ENCODE measurements around the gene KPNA6. TPM values are rescaled to one million over a fixed set of nuclear protein-coding genes. Genes with fewer than 3 reads are reported as not detected.
"Not testable (repeated sequence)": the region's sequence is repeated elsewhere in the genome, so short reads cannot be mapped to it uniquely, and the experiment has no call there.

KPNA6 gene
- total RNA-seq, 1 donor from 2014 or later, result 95.3 TPM

DNA sequence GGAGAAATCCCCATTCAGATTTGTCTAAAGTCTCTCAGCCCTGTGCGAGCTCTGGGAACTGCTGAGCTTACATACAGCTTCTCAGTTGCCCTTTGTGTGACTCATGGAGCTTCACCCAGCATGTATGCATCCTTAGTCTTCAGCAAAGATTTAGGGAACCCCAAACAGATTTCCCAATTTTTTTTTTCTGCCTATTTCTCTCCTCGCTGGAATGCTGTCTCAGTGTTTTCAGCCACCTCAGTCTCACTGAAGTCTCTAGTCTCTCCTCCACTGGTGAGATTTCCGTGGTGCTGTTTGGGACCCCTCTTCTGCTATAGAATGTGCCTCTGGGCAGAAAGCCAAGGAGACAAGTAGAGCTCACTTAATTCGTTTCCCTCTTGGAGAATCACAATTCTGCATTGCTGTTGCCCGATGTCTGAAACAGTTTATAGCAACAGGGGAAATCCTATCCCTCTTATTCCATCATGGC, 43.5 kb downstream of the KPNA6 start:
- Mint-ChIP-seq H3K36me3 (ENCODE audit: low read depth, unreplicated experiment) (peaks cover 21% of the 10 kb centered on the region), H3K27me3 (ENCODE audit: unreplicated experiment) (no peaks in the 10 kb centered on the region), H3K4me3 (ENCODE audit: unreplicated experiment) (no peak overlapping the region), H3K9me3 (ENCODE audit: unreplicated experiment) (no peaks in the 10 kb centered on the region), H3K4me1 (ENCODE audit: unreplicated experiment) (peaks cover 2% of the 10 kb centered on the region), H3K27ac (ENCODE audit: unreplicated experiment) (peak overlapping the region; percentile 69)
- DNase-seq (ENCODE audit: low spot score), result no peak
- TF ChIP-seq, protein P1, sequence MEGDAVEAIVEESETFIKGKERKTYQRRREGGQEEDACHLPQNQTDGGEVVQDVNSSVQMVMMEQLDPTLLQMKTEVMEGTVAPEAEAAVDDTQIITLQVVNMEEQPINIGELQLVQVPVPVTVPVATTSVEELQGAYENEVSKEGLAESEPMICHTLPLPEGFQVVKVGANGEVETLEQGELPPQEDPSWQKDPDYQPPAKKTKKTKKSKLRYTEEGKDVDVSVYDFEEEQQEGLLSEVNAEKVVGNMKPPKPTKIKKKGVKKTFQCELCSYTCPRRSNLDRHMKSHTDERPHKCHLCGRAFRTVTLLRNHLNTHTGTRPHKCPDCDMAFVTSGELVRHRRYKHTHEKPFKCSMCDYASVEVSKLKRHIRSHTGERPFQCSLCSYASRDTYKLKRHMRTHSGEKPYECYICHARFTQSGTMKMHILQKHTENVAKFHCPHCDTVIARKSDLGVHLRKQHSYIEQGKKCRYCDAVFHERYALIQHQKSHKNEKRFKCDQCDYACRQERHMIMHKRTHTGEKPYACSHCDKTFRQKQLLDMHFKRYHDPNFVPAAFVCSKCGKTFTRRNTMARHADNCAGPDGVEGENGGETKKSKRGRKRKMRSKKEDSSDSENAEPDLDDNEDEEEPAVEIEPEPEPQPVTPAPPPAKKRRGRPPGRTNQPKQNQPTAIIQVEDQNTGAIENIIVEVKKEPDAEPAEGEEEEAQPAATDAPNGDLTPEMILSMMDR (IDR thresholded peaks at IDR 0.05; ENCODE audit: unreplicated experiment), result no peak

DNA sequence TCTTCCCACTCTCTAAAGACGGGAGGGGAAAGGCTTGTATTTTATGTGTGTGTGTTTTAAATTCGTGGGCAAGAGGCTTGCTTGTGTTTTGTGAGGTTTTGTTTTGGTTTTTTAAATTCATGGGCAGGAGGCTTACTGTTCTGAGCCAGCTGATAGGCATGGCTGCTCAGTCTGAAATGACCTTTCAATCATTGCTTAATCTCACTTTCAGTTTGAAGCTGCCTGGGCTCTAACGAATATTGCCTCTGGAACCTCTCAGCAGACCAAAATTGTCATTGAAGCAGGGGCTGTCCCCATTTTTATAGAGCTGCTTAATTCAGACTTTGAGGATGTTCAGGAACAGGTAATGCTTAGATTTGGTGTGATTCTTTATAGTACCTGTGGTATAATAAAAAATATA, 51.3 kb downstream of the KPNA6 start:
- Mint-ChIP-seq H3K36me3 (ENCODE audit: low read depth, unreplicated experiment) (peaks cover 42% of the 10 kb centered on the region), H3K4me3 (ENCODE audit: unreplicated experiment) (no peak overlapping the region), H3K4me1 (ENCODE audit: unreplicated experiment) (no peaks in the 10 kb centered on the region)

DNA sequence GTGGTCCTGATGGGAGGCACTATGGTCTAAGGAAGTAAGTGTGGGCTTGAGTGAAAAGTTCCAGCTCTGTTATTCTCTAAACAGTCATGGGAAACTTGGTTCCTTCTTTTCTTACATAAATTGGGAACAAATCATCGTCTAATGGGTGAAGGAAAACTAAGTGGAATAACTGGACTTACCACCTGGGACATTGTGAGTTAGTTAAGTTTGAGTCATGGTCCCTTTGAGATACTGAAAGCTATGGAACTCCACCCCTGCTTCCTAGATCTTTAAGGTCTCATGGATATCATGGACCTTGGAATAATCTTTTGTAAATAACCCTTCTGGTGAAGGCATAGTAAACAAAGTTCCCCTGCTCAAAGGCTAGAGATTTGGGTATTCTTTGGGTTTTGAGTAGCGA, 55.5 kb downstream of the KPNA6 start:
- no peaks in the 10 kb centered on the region for H3K4me1 Mint-ChIP-seq (ENCODE audit: unreplicated experiment)
- no peak overlapping the region for H3K4me3 Mint-ChIP-seq (ENCODE audit: unreplicated experiment)
- TF ChIP-seq, protein P1 (IDR thresholded peaks at IDR 0.05; ENCODE audit: unreplicated experiment), result no peak
- H3K27me3 Mint-ChIP-seq (ENCODE audit: unreplicated experiment), result no peaks in the 10 kb centered on the region
- H3K36me3 Mint-ChIP-seq (ENCODE audit: low read depth, unreplicated experiment), result peaks cover 30% of the 10 kb centered on the region
- no peak overlapping the region for H3K27ac Mint-ChIP-seq (ENCODE audit: unreplicated experiment)
- DNase-seq (ENCODE audit: low spot score), result no peak
- H3K9me3 Mint-ChIP-seq (ENCODE audit: unreplicated experiment), result no peaks in the 10 kb centered on the region

More for the DNA sequence above, 51.3 kb downstream of the KPNA6 start:
- Mint-ChIP-seq H3K27me3 (ENCODE audit: unreplicated experiment) (no peaks in the 10 kb centered on the region), H3K27ac (ENCODE audit: unreplicated experiment) (no peak overlapping the region), H3K9me3 (ENCODE audit: unreplicated experiment) (no peaks in the 10 kb centered on the region)
- DNase-seq (ENCODE audit: low spot score), result no peak
- TF ChIP-seq, protein P1 (IDR thresholded peaks at IDR 0.05; ENCODE audit: unreplicated experiment), result no peak

DNA sequence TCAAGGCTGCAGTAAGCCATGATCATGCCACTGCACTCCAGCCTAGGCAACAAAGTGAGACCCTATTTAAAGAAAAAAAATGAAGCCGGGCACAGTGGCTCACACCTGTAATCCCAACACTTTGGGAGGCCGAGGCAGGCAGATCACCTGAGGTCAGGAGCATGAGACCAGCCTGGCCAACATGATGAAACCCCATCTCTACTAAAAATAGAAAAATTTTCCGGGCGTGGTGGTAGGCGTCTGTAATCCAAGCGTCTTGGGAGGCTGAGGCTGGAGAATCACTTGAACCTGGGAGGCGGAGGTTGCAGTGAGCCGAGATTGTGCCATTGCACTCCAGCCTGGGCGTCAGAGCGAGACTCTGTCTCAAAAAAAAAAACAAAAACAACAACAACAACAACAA, 57.8 kb downstream of the KPNA6 start:
- H3K36me3 Mint-ChIP-seq (ENCODE audit: low read depth, unreplicated experiment), result peaks cover 32% of the 10 kb centered on the region
- not testable (repeated sequence) for DNase-seq (ENCODE audit: low spot score); H3K9me3 Mint-ChIP-seq (ENCODE audit: unreplicated experiment); H3K4me1 Mint-ChIP-seq (ENCODE audit: unreplicated experiment); H3K27me3 Mint-ChIP-seq (ENCODE audit: unreplicated experiment); H3K27ac Mint-ChIP-seq (ENCODE audit: unreplicated experiment); H3K4me3 Mint-ChIP-seq (ENCODE audit: unreplicated experiment)

DNA sequence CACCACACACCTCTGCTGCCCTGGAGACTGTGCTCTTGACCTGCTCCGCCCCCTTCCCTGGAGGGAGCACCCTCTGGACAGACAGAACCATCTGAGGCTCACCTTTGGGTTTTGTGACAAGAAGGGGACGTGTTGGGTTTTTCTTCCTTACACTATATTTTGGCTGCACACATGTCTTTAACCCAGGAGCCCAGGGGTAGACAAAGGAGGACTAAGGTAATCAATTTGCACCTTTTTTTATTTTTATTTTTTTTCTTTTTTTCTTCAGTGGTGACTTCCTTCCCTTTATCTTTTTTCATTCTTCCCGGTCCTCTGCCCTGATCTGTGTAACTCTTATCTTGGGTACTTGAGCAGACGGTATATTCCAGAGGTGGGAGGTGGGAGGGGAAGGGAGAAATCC, 63.1 kb downstream of the KPNA6 start:
- no peak for DNase-seq (ENCODE audit: low spot score)
- Mint-ChIP-seq H3K36me3 (ENCODE audit: low read depth, unreplicated experiment) (peaks cover 32% of the 10 kb centered on the region), H3K4me3 (ENCODE audit: unreplicated experiment) (no peak overlapping the region), H3K27ac (ENCODE audit: unreplicated experiment) (peak overlapping the region; percentile 36), H3K4me1 (ENCODE audit: unreplicated experiment) (peaks cover 23% of the 10 kb centered on the region), H3K27me3 (ENCODE audit: unreplicated experiment) (peaks cover 6% of the 10 kb centered on the region), H3K9me3 (ENCODE audit: unreplicated experiment) (no peaks in the 10 kb centered on the region)
- TF ChIP-seq, protein P1 (IDR thresholded peaks at IDR 0.05; ENCODE audit: unreplicated experiment), result no peak

All from endothelial cell (in vitro differentiated cells).